GM21786 (cell line): ENCODE data around the gene IL22RA1.

Experiments
- ATAC-seq: cut with Tn5 transposase; IDR thresholded peaks from one replicate; pipeline ENCODE4 v1.9.1; 2021; ENCODE audit not compliant: unreplicated experiment

Gene IL22RA1

DNA sequence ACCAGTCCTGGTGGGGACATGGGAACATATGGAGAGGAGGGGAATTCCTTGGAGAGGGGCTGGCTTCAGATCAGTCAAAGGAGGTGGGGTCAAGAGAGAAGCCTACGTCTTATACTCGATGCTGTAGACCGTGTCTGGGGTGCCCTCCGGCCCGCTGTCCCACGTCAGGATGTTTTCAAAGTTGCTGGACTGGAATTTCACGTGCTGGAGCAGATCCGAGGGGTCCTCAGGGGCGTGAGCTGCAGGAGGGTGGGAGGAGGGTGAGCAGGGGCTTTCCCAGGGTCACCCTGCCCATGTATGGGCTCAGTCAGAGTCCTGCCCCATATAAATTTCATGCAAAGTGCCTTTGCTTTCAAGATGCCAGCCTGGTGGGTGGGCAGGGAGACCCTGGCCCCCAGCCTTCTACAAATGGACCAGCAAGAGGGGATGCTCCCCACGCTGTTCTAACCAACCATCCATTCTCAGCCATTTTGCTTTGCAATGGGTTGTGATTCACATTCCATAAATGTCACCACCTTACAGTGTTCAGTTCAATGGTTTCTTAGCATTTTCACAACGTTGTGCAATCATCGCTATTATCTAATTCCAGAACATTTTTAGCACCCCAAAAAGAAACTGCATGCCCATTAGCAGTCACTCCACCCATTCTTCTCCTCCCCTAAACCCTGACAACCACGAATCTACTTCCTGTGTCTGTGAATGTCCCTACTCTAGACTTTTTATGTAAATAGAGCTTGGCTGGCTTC lies 4.3 kb downstream of the IL22RA1 start:
- no peak for ATAC-seq

GRCh38 chr1:24136956-24137539 lies 5.9 kb downstream of the IL22RA1 start:
- no peak for ATAC-seq

GRCh38 chr1:24134376-24134775 lies 8.6 kb downstream of the IL22RA1 start:
- no peak for ATAC-seq

GRCh38 chr1:24133819-24134218 lies 9.1 kb downstream of the IL22RA1 start:
- no peak for ATAC-seq

DNA sequence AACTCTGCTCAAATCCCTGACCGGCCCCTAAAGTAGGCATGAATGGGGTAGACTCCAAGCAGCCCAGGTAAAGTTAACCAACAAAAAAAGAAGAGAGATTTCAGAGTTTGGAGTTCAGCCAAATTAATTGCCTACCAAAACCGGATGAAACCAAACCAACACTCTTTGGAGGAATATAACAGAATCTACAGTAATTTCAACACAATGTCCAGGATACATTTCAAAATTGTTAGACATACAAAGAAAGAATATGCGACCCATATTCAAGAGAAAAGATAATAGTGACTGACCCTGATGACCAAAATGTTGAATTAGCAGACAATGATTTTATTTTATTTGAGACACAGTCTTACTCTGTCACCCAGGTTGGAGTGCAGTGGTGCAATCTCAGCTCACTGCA lies 12.6 kb downstream of the IL22RA1 start:
- no peak for ATAC-seq

DNA sequence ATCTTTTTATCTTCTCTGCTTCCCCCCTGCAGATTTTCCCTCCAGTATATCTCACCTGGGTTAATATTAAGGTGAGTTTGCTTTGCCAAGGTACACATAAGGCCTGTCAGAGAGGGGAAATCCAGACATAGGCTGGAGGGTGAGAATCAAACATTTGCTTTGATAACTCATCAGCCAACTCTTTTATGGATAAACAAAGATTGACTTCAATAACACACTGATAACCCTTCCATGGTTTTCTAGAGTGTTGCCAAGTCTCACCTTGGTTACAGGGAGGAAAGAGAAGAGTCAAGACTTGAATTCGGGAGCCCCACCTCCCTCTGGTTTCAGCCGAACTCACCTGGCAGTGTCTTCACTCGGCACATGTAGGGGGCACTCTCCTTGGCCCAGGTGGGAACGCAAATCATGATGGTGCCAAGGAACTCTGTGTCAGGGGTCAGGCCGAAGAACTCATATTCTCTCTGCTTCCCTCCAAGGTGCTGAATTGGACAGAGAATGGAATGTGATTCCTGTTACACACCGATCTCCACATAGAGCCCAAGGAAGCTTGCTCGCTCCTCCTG lies 15.1 kb downstream of the IL22RA1 start:
- ATAC-seq = no peak

- no peak for ATAC-seq
Measured at GRCh38 chr1:24127134-24127800, 15.7 kb downstream of the IL22RA1 start.

- no peak for ATAC-seq
Measured at GRCh38 chr1:24126672-24127023, 16.3 kb downstream of the IL22RA1 start.

DNA sequence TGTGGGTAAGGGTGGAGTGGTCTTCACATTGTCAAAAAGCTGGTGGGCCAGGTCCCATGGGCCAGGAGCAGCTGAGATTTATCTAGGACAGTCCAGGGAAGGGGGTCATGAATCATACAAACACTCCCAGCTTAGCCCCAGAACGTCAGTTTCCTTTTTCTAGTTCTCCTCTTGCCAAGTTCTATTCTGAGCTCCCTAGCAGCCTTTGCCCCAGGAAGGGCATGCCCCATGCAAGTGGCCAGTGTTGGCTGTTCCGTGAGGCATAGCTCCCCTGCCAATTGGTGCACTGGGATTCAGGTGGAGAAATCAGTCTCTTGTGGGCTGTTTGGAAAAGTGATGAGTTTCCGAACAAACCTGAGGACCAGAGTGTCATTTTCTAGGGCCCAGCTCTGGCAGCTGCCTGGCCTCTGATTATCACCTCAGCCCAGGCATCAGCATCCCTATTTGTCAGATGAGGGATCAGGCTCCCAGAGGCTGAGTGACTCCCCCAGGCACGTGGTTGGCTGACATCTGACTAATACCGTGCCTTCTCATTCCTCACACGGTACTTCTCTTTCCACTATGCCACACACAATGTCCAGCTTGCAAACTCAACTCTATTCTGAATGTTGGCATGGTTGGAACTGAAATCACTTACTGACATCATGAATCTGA lies 16.8 kb downstream of the IL22RA1 start:
- ATAC-seq = no peak

DNA sequence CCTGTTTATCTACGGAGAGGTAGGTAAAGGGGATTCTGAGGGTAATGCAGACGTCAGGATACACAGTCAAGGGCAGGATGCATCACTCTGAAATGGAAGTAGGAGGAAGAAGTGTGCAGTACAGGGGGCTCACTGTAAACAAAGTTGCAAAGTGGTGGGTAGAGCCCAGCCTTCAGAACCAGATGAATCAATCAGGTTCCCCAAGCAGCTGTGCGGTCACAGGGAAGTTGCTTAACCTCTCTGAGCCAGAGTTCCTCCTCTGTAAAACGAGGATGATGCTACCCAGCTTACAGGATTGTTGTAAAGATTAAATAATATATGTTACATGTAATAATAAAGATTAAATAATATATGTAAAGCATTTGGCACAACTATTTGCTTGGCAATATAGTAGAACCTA lies 17.5 kb downstream of the IL22RA1 start:
- no peak for ATAC-seq

DNA sequence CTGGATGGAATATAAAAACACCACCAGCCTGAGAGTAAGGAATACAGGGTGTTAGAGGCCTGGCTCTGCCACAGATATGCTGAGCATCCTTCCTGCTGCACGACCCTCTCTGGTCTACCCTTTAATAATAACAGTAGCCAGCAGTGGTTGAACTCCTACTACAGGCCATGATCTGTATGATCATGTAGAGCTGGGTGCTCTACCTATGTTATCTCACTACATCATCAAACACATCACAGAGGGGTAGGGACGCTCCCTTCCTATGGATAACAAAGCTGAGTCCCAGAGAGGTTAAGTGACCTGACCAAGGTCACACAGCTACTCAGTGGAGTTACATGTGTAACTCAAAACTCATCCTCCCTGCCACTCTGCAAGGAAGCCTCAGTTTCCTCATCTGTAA lies 18.0 kb downstream of the IL22RA1 start:
- no peak for ATAC-seq

DNA sequence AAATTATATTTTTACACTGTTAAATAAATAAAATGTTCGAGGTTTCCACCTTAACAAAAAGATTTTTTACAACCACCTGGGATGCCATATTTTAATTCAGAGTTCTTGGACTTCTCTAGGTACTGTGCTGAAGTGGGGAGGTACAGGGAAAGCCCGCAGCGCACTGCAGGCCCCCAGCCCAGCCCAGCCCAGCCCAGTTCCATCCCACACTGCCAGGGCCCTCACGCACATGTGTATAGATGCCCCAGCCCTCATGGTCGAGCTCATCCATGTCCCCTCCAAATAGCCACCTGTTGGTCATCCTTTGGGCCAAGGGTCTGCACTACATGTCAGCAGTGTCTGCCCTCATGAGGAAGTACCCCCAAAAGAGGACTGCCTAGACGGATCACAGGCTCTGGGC lies 19.3 kb downstream of the IL22RA1 start:
- no peak for ATAC-seq

GRCh38 chr1:24122776-24123175 lies 20.2 kb downstream of the IL22RA1 start:
- no peak for ATAC-seq

- no peak for ATAC-seq
Measured at GRCh38 chr1:24121406-24121805, 21.5 kb downstream of the IL22RA1 start.

DNA sequence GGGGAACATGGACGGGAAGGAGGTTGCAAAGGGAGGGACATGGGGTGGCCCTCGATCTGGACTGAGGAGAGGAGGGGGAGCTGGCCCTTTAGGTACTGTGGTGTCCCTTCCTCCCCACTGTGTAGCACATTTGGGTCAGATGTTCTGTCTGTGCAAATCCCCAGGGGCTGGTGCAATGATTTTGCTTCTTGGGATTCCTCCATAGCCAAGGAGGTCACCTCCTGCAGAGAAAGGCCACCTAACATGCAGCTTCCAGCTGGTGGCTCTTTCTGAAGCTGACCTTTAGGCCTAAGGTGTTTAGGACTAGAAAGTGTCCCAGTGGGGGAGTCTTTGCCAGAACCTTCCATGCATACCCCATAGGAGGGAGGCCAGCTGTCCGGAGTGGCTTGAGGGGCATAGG lies 22.0 kb downstream of the IL22RA1 start:
- ATAC-seq = no peak

DNA sequence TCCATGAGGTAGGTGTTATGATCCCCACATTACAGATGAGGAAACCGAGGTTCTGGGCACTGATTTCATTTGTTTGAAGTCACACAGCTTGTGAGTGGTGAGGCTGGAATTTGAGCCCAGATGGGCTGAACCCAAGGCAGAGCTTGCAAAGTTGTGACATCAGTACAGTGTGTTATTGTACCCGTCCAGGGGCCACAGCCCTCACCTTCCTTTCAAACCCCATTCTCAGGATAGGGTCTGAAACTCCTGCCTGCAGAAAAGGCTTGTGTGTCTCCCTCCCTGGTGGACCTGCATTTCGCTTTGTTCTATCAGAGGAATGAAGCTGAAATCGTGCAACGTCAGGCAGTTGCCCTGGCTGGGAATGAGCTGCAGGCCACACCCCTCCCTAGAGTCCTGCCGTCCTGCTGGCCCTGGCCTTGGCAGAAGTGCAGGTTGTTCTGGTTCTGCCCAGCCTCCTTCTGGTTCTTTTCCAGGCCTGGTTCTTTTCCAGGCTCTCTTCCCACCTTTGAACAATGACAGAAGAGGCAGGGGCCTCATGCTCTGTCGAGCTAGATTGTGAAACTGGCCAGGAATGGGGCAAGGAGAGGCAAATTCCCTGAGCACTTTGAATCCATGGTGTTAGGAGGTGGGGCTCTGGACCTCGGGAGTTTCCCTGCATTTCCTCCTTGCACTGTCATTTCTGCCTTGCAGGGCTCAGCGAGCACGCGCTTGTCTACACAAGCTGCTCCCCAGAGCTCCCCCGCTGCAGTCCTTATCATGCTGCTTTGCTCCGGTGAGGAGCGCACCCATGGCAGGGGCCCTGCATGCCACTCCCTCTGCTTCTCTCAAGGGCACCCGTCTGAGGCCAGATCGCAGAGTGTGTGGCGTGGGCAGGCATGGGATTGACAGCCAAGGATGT lies 22.8 kb downstream of the IL22RA1 start:
- ATAC-seq = no peak

DNA sequence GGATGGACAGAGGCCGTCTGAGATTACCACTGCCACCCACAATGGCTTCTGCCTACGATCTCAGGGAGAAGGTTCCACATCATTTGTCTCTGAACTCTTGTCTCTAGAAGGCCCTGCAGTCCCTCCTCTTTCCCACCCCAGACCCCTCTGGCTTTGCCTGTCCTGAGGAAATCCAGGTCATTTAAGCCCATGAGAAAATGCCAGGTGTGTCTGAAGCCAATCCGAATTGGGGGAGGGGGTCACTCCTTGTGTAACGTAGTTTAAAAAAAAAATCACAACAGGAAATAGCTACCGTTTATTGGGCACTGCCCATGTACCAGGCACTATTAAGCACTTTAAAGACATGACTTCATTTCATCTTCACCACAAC lies 23.5 kb downstream of the IL22RA1 start:
- no peak for ATAC-seq

GRCh38 chr1:24118410-24119242 lies 24.3 kb downstream of the IL22RA1 start:
- ATAC-seq = no peak

DNA sequence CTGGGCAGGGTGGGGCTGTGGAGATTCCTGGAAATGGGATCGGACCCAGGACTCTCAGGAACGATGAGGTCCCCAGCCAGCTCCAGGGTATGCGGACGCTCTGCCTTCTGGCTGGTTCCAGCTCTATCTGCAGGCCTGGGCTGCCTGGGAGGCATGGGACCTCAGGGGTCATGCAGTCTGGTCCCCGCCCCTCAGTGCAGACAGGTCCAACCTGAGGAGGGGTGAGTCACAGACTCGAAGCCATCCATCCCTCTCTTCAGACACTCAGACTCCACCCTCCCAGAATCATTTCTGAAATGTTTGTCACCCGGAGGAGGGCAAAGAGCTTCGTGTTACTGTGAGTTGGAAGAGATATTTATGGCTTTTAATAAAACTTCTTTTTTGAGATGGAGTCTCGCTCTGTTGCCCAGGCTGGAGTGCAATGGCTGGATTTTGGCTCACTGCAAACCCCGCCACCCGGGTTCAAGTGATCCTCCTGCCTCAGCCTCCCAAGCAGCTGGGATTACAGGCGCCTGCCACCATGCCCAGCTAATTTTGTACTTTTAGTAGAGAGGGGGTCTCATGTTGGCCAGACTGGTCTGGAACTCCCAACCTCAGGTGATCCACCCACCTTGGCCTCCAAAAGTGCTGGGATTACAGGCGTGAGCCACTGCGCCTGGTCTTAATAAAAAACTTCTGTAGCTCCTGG lies 25.1 kb downstream of the IL22RA1 start:
- no peak for ATAC-seq
